Suprapubic skin (tissue), 3 donors: ENCODE data around the gene INO80E.

Source experiments
- CTCF ChIP-seq, 2 donors: fragments of 200-600 bp in 1 of 2; fragments of 450-650 bp in 1 of 2; sonication (generic) in 1 of 2; IDR thresholded peaks; one replicate each; pipeline ENCODE4 v1.5.1; 2016 to 2019; ENCODE audit warnings: antibody characterized with exemption in 2 of 2, mild to moderate bottlenecking in 1 of 2, moderate library complexity in 1 of 2
- POLR2A ChIP-seq, 2 donors: fragments of 450-650 bp; IDR thresholded peaks; one replicate each; pipeline ENCODE4 v1.6.1; 2017; ENCODE audit warnings: antibody characterized with exemption in 2 of 2, mild to moderate bottlenecking in 2 of 2, moderate library complexity in 2 of 2

- TF ChIP-seq CTCF (IDR thresholded peaks at IDR 0.05): no peak
- TF ChIP-seq POLR2A (IDR thresholded peaks at IDR 0.05): no peak
These were observed 12.5 kb upstream of the INO80E start for GRCh38 chr16:29983420-29984136.
